Measurements from ENCODE around the gene GALNS. TPM values are rescaled to one million over a fixed set of nuclear protein-coding genes. Genes with fewer than 3 reads are reported as not detected.
A peak's percentile ranks its signal among the peaks of the same experiment; 100 is the strongest.

GALNS gene
- total and polyA plus RNA-seq, 2 of the 13 experiments (the other 11 are each of a cell fraction or from before 2014, with no cell fraction given): 9.2 to 9.8 TPM

DNA sequence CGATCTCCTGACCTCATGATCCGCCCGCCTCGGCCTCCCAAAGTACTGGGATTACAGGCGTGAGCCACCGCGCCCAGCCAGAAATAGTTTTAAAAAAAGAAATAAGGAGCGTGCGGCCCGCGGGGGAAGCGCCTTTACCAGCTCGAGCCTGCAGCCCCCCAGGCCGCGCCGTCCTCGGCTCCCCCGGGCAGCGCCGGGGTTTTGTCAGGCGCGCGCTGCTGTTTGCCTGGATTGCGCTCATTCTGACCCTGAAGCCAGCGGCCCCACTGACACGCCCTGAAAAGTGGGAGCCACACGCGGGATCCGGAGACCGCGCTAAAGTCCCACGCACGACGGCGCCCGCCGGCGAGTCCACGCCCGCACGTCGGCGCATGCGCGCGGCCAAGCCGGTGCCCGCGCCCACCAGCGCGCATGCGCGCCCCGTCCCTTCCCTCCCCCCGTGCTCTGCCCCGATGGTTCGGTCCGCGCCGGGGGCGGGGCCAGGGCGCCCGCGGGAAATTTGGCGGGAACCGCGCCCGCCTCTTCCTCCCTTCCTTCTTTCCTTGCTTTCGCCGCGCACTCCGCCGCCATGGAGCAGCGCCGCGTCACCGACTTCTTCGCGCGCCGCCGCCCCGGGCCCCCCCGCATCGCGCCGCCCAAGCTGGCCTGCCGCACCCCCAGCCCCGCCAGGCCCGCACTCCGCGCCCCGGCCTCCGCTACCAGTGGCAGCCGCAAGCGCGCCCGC, 53.3 kb downstream of the GALNS start, which contains the start of gene CDT1 (continued):
- TF ChIP-seq FOXP1 (IDR thresholded peaks at IDR 0.05): no peak
- TF ChIP-seq FOXP1 (CRISPR knock-in tag; IDR thresholded peaks at IDR 0.05): no peak
- TF ChIP-seq CREB1 (IDR thresholded peaks at IDR 0.05): no peak; the same call in 1 of the 2 replicates
- TF ChIP-seq CREB1 (CRISPR knock-in tag; IDR thresholded peaks at IDR 0.05): no peak
- TF ChIP-seq, protein P1, sequence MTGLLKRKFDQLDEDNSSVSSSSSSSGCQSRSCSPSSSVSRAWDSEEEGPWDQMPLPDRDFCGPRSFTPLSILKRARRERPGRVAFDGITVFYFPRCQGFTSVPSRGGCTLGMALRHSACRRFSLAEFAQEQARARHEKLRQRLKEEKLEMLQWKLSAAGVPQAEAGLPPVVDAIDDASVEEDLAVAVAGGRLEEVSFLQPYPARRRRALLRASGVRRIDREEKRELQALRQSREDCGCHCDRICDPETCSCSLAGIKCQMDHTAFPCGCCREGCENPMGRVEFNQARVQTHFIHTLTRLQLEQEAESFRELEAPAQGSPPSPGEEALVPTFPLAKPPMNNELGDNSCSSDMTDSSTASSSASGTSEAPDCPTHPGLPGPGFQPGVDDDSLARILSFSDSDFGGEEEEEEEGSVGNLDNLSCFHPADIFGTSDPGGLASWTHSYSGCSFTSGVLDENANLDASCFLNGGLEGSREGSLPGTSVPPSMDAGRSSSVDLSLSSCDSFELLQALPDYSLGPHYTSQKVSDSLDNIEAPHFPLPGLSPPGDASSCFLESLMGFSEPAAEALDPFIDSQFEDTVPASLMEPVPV (CRISPR knock-in tag; IDR thresholded peaks at IDR 0.05): no peak
- peak; percentile 84; the same call in 1 of the 2 replicates for TF ChIP-seq ZNF556 (CRISPR knock-in tag; IDR thresholded peaks at IDR 0.05; ENCODE audit: borderline replicate concordance)
- TF ChIP-seq FOXA1 (IDR thresholded peaks at IDR 0.05): no peak
- TF ChIP-seq FOXA1 (CRISPR knock-in tag; IDR thresholded peaks at IDR 0.05): peak; percentile 10; the same call in 1 of the 2 replicates
- TF ChIP-seq DPF2 (CRISPR knock-in tag; IDR thresholded peaks at IDR 0.05; ENCODE audit: borderline replicate concordance, low read depth): no peak
- TF ChIP-seq WIZ (CRISPR knock-in tag; IDR thresholded peaks at IDR 0.05): no peak
- TF ChIP-seq ZNF570 (CRISPR knock-in tag; IDR thresholded peaks at IDR 0.05; ENCODE audit: borderline replicate concordance): peak; percentile 40; the same call in 1 of the 2 replicates
- peak; percentile 53; the same call in 1 of the 2 replicates for TF ChIP-seq ARHGAP35 (CRISPR knock-in tag; IDR thresholded peaks at IDR 0.05; ENCODE audit: borderline replicate concordance)
- TF ChIP-seq RFX3 (CRISPR knock-in tag; IDR thresholded peaks at IDR 0.05): no peak
- no peak for TF ChIP-seq ZNF572 (CRISPR knock-in tag; IDR thresholded peaks at IDR 0.05)
- TF ChIP-seq, protein P2, sequence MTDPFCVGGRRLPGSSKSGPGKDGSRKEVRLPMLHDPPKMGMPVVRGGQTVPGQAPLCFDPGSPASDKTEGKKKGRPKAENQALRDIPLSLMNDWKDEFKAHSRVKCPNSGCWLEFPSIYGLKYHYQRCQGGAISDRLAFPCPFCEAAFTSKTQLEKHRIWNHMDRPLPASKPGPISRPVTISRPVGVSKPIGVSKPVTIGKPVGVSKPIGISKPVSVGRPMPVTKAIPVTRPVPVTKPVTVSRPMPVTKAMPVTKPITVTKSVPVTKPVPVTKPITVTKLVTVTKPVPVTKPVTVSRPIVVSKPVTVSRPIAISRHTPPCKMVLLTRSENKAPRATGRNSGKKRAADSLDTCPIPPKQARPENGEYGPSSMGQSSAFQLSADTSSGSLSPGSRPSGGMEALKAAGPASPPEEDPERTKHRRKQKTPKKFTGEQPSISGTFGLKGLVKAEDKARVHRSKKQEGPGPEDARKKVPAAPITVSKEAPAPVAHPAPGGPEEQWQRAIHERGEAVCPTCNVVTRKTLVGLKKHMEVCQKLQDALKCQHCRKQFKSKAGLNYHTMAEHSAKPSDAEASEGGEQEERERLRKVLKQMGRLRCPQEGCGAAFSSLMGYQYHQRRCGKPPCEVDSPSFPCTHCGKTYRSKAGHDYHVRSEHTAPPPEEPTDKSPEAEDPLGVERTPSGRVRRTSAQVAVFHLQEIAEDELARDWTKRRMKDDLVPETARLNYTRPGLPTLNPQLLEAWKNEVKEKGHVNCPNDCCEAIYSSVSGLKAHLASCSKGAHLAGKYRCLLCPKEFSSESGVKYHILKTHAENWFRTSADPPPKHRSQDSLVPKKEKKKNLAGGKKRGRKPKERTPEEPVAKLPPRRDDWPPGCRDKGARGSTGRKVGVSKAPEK (CRISPR knock-in tag; IDR thresholded peaks at IDR 0.05; ENCODE audit: borderline replicate concordance): no peak
- TF ChIP-seq ZSCAN12 (CRISPR knock-in tag; IDR thresholded peaks at IDR 0.05): peak; percentile 83; the same call in 1 of the 2 replicates
- peak; percentile 72; the same call in 1 of the 2 replicates for TF ChIP-seq ZNF543 (CRISPR knock-in tag; IDR thresholded peaks at IDR 0.05)
- peak; percentile 70 for TF ChIP-seq POLR2AphosphoS5 (IDR thresholded peaks at IDR 0.05; ENCODE audit: low read depth, low read length)
- TF ChIP-seq CBX5 (CRISPR knock-in tag; IDR thresholded peaks at IDR 0.05; ENCODE audit: borderline replicate concordance): no peak
- no peak for TF ChIP-seq KDM4B (CRISPR knock-in tag; IDR thresholded peaks at IDR 0.05)
- TF ChIP-seq, protein P3, sequence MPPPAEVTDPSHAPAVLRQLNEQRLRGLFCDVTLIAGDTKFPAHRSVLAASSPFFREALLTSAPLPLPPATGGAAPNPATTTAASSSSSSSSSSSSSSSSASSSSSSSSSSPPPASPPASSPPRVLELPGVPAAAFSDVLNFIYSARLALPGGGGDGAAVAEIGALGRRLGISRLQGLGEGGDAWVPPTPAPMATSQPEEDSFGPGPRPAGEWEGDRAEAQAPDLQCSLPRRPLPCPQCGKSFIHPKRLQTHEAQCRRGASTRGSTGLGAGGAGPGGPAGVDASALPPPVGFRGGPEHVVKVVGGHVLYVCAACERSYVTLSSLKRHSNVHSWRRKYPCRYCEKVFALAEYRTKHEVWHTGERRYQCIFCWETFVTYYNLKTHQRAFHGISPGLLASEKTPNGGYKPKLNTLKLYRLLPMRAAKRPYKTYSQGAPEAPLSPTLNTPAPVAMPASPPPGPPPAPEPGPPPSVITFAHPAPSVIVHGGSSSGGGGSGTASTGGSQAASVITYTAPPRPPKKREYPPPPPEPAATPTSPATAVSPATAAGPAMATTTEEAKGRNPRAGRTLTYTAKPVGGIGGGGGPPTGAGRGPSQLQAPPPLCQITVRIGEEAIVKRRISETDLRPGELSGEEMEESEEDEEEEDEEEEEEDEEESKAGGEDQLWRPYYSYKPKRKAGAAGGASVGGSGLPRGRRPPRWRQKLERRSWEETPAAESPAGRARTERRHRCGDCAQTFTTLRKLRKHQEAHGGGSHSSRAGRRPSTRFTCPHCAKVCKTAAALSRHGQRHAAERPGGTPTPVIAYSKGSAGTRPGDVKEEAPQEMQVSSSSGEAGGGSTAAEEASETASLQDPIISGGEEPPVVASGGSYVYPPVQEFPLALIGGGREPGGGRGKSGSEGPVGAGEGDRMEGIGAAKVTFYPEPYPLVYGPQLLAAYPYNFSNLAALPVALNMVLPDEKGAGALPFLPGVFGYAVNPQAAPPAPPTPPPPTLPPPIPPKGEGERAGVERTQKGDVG (CRISPR knock-in tag; IDR thresholded peaks at IDR 0.05; ENCODE audit: borderline replicate concordance): 0 out of 2 replicates have a peak, but pooled peaks have one; percentile 63
- TF ChIP-seq BORCS8-MEF2B (CRISPR knock-in tag; IDR thresholded peaks at IDR 0.05): peak; percentile 74; the same call in 1 of the 2 replicates
- peak; percentile 80; the same call in 1 of the 2 replicates for TF ChIP-seq TOPORS (CRISPR knock-in tag; IDR thresholded peaks at IDR 0.05)
- TF ChIP-seq SIX4 (CRISPR knock-in tag; IDR thresholded peaks at IDR 0.05): peak; percentile 36; the same call in 1 of the 2 replicates
- TF ChIP-seq KMT2B (CRISPR knock-in tag; IDR thresholded peaks at IDR 0.05): peak; percentile 1; the same call in 1 of the 2 replicates
